GM20431 (cell line): ENCODE data around the gene DNAH7.

Experiments
- in situ Hi-C: fragments of 300-500 bp; cut with MseI, MboI; formaldehyde crosslinking; loops from one replicate; pipeline ENCODE4 v1.15.0; 2020; ENCODE audit warnings: low sequenced_read_pairs; ENCODE audit not compliant: unreplicated experiment

Gene DNAH7

GRCh38 chr2:196083601-196084000 lies 15.0 kb upstream of the DNAH7 start:
- in situ Hi-C loops, result loop anchor here (25.0 kb wide), 1 partner anchor 379 kb away; no protein-coding TSS in a partner anchor

- in situ Hi-C loops, result loop anchor here (25.0 kb wide), 1 partner anchor 382 kb away; no protein-coding TSS in a partner anchor
These were observed 11.9 kb upstream of the DNAH7 start for GRCh38 chr2:196080526-196080925.

- in situ Hi-C loops, result loop anchor here (10.0 to 25.0 kb wide), 2 partner anchors 206 to 383 kb away; no protein-coding TSS in a partner anchor
These were observed 10.4 kb upstream of the DNAH7 start for GRCh38 chr2:196079052-196079451.

- in situ Hi-C loops, result loop anchor here (10.0 to 25.0 kb wide), 2 partner anchors 207 to 384 kb away; no protein-coding TSS in a partner anchor
These were observed 9.2 kb upstream of the DNAH7 start for GRCh38 chr2:196077821-196078220.

- in situ Hi-C loops, result loop anchor here (10.0 to 25.0 kb wide), 2 partner anchors 208 to 385 kb away; no protein-coding TSS in a partner anchor
These were observed 8.3 kb upstream of the DNAH7 start for GRCh38 chr2:196076778-196077568.

GRCh38 chr2:196075196-196075595 lies 6.6 kb upstream of the DNAH7 start:
- in situ Hi-C loops, result loop anchor here (10.0 to 25.0 kb wide), 2 partner anchors 210 to 387 kb away; no protein-coding TSS in a partner anchor

- in situ Hi-C loops, result loop anchor here (10.0 to 25.0 kb wide), 3 partner anchors 210 to 412 kb away; partner anchors contain the start of gene SLC39A10
These were observed 6.0 kb upstream of the DNAH7 start for GRCh38 chr2:196074631-196075030.

- in situ Hi-C loops, result loop anchor here (10.0 to 25.0 kb wide), 2 partner anchors 211 to 411 kb away; partner anchors contain the start of gene SLC39A10
These were observed 4.9 kb upstream of the DNAH7 start for GRCh38 chr2:196073521-196073920.

- in situ Hi-C loops, result loop anchor here (25.0 kb wide), 1 partner anchor 405 kb away; the partner anchor contains the start of gene SLC39A10
These were observed 1.6 kb downstream of the DNAH7 start for GRCh38 chr2:196067088-196067382.

GRCh38 chr2:196066291-196067087 lies 2.1 kb downstream of the DNAH7 start:
- in situ Hi-C loops, result loop anchor here (25.0 kb wide), 1 partner anchor 404 kb away; the partner anchor contains the start of gene SLC39A10

GRCh38 chr2:196063773-196064172 lies 4.9 kb downstream of the DNAH7 start:
- in situ Hi-C loops, result loop anchor here (25.0 kb wide), 1 partner anchor 401 kb away; the partner anchor contains the start of gene SLC39A10

- in situ Hi-C loops, result loop anchor here (25.0 kb wide), 1 partner anchor 397 kb away; the partner anchor contains the start of gene SLC39A10
These were observed 9.1 kb downstream of the DNAH7 start for GRCh38 chr2:196059491-196059960.

GRCh38 chr2:196054631-196055030 lies 14.0 kb downstream of the DNAH7 start:
- in situ Hi-C loops, result loop anchor here (25.0 kb wide), 1 partner anchor 392 kb away; the partner anchor contains the start of gene SLC39A10

GRCh38 chr2:196046123-196046917 lies 22.3 kb downstream of the DNAH7 start:
- in situ Hi-C loops, result no loop called here

- in situ Hi-C loops, result no loop called here
These were observed 26.9 kb downstream of the DNAH7 start for GRCh38 chr2:196041786-196042185.

- in situ Hi-C loops, result no loop called here
These were observed 28.4 kb downstream of the DNAH7 start for GRCh38 chr2:196040218-196040617.

- in situ Hi-C loops, result no loop called here
These were observed 32.2 kb downstream of the DNAH7 start for GRCh38 chr2:196036442-196036841.

GRCh38 chr2:196018037-196018436 lies 50.6 kb downstream of the DNAH7 start:
- in situ Hi-C loops, result no loop called here

- in situ Hi-C loops, result no loop called here
These were observed 56.3 kb downstream of the DNAH7 start for GRCh38 chr2:196012314-196012713.
